HG03135 (cell line): Measurements from ENCODE around the gene SULT1A4.
"Not testable (repeated sequence)": the region's sequence is repeated elsewhere in the genome, so short reads cannot be mapped to it uniquely, and the experiment has no call there.

ENCODE experiments used
- ATAC-seq: cut with Tn5 transposase; IDR thresholded peaks from one replicate; pipeline ENCODE4 v1.9.1; 2021; ENCODE audit warnings: mild to moderate bottlenecking, moderate library complexity; ENCODE audit not compliant: unreplicated experiment

Gene SULT1A4

DNA sequence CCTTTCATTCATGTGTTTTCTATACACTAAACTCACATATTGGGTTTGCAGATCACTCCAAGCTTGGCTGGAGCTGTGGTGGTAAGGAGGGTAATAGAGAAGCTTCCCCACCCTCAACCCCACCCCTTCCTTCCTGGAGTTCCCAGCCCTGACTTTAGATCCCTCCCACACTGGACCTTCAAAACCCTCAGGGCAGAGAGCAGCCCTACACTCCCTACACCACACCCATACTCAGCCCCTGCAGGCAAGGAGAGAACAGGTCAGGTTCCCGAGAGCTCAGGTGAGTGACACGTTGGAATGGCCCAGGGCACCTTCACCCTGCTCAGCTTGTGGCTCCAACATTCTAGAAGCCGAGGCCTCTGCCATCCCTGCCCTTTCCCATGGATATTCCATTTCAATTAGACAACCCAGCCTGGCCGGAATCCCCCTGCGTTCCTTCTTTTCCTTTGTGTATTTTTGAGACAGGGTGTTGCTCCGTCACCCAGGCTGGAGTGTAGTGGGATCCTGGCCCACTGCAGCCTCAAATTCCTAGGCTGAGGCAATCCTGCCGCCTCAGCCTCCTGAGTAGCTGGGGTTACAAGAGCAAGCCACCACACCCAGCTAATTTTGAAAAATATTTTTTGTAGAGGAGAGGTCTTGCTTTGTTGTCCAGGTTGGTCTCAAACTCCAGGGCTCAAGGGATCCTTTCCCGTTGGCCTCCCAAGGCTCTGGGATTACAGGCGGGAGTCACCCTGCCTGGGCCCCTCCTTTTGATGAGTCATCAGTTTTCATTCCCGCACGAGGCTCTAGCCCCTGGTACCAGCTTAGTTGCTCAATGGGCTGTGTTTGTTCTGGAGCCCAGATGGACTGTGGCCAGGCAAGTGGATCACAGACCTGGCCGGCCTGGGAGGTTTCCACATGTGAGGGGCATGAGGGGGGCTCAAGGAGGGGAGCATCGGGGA is at the start of gene SULT1A4:
TSS of gene SULT1A4 (plus strand) at position 208 of the 941 bp plus-strand sequence. CDS start 1,473 bp downstream, outside the sequence.
- ATAC-seq: not testable (repeated sequence)

DNA sequence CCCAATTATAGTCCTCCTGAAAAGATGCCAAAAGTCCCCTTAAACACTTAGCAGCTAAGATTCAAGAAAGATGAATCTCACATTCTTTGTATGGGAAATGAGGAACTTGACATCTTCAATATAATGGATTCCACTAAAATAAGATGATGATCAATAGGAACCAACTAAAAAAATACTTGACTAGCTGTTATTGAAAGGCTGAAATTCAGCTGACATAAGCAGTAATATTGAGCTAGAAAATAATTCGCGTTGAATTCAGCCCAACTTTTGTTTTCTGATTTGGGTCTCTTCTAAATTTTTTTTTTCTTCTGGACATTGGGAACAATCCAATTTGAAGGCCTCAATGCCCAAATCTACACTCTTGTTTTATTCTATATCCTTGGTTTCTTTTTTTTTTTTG is 36.1 kb upstream of the SULT1A4 start:
- ATAC-seq: not testable (repeated sequence)

DNA sequence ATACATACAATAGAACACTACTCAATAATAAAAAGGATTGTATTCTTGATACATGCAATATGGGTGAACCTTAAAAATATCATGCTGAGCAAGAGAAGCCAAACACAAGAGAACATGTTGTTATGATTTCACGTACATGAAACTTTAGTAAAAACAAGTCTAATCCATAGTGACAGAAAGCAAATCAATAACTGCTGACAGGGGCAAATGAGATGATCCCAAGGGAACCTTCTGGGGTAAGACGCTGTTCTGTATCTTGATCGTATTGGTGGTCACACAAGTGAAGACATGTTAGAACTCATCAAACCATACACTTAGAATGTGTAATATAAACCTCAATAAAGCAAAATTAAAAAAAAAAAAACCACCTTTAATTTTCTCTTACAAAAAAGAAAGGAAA is 34.3 kb upstream of the SULT1A4 start:
- ATAC-seq: not testable (repeated sequence)

GRCh38 chr16:29453754-29454153 is 6.0 kb upstream of the SULT1A4 start:
- peak; percentile 16 for ATAC-seq

GRCh38 chr16:29454269-29454668 is 5.4 kb upstream of the SULT1A4 start, which contains the start of the genes BOLA2 and SLX1B:
TSS of gene BOLA2 (minus strand) at chr16:29454351. CDS start at chr16:29454253, 98 bp downstream.
TSS of gene SLX1B (plus strand) at chr16:29454533.
- ATAC-seq: peak; percentile 85

DNA sequence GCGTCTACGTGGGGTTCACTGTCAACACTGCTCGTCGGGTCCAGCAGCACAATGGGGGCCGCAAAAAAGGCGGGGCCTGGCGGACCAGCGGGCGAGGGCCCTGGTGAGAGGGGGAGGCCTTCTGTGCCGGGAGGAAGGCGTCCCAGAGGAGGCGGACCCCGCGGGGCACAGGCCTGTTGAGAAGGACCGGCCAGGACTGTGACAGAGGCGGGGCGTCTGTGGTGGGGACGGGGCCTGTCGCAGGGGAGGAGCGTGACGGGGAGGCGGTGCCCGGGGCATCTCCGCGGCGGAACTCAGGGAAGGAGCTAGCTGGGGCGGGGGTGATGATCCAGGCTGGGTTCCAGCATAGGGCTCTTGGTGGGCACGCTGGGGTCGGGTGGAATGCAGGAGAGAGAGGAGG is 4.9 kb upstream of the SULT1A4 start:
- peak; percentile 59 for ATAC-seq

DNA sequence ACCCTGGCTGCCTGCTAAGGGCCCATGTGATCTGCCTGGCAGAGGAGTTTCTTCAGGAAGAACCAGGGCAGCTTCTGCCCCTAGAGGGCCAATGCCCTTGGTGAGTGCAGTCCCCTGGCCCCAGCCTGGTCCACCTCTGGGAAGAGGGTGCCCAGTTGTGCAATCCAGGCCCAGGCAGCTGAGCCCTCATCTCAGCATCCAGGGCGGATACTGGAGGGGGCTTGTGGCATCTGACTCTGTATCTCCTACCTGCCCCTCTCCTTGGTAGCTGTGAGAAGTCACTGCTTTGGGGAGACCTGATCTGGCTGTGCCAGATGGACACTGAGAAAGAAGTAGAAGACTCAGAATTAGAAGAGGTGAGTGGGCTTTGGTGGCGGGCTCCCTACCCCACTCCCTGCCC is 2.1 kb upstream of the SULT1A4 start:
- ATAC-seq: not testable (repeated sequence)

DNA sequence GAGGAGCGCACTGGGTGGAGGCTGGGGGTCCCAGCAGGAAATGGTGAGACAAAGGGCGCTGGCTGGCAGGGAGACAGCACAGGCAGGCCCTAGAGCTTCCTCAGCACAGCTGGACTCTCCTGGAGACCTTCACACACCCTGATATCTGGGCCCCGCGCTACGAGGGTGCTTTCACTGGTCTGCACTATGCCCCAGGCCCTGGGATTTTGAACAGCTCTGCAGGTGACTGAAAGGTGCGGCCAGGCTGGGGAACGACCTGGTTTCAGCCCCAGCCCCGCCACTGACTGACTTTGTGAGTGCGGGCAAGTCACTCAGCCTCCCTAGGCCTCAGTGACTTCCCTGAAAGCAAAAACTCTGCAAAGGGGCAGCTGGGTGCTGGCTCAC is 926 bp downstream of the SULT1A4 start:
- not testable (repeated sequence) for ATAC-seq

GRCh38 chr16:29465985-29466824 is 6.5 kb downstream of the SULT1A4 start:
- not testable (repeated sequence) for ATAC-seq

GRCh38 chr16:29466904-29467303 is 7.2 kb downstream of the SULT1A4 start:
- ATAC-seq: not testable (repeated sequence)

GRCh38 chr16:29467654-29468366 is 8.1 kb downstream of the SULT1A4 start:
- ATAC-seq: not testable (repeated sequence)

DNA sequence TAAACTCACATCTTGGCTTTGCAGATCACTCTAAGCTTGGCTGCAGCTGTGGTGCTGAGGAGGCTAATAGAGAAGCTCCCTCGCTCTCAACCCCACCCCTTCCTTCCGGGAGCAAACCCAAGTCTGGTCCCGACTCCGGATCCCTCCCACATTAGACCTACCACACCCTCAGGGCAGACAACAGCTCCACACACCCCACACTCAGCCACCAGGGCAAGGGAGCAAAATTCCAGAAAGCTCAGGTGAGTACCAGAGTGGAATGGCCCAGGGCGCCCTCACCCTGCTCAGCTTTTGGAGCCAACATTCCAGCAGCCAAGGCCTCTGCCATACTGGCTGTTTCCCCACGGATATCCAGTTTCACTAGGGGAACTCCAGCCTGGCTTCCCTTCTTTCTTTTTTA is 9.9 kb downstream of the SULT1A4 start:
- not testable (repeated sequence) for ATAC-seq

DNA sequence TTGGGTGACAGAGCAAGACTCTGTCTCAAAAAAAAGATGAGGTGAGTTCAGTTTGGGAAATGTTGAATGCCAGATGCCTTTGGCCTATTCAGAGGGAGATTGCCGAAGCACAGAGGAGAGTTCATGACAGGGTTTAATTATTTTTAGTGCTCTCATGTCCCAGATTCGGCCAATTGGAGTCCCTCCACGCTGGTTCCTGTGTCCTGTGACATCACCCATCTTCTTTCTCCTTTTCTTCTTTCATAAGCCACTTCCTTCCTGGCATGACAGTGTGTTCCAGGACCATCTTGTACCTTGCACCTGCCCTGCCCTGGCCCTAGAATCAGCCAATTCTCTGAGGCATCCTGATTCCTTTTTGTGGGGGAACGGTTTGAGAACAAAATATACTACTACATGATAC is 12.4 kb downstream of the SULT1A4 start:
- ATAC-seq: not testable (repeated sequence)

DNA sequence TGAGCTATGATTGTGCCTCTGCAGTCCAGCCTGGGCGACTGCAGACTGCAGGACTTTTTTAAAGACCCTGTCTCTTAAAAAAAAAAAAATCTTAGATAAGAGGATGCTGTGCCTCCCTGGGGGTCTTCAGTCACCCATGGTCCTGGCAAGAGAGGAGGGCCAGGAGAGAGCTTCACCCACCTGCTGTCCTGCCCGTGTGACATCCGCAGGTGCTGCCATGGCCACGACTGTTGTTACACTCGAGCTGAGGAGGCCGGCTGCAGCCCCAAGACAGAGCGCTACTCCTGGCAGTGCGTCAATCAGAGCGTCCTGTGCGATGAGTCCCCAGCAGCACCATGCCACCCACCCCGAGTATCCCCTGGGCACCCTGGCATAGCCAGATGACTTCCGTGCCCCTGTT is 22.6 kb downstream of the SULT1A4 start:
- ATAC-seq: not testable (repeated sequence)

DNA sequence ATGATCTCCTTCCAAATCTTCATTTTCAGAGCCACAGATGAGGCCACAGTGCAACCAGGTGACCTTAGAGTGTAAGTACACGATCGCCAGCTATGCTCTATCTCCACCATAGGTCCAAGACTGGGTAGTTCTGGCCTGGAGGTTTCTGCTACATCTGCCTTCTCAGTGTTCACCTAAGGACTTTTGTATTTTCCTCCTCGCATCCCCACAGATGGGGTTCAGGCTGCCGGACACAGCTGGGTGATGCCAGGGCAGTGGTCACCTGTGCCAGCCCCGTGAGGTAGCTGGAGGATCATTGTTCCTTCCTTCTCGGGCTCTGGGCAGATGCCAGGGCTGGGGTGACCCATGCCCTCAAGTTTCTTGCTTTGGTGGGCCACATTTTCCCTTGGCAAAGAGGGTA is 46.6 kb downstream of the SULT1A4 start, which contains the start of gene NPIPB12:
TSS of gene NPIPB12 (minus strand) at position 101 of the 400 bp plus-strand sequence.
- ATAC-seq: not testable (repeated sequence)
